Mesodermal cell (in vitro differentiated cells): ENCODE measurements around the gene RBM10.

ENCODE experiments used
- H3K27ac ChIP-seq: 2 replicates; pipeline ENCODE4 v1.7.0; 2013; ENCODE audit warnings: mild to moderate bottlenecking, low read depth, low read length, moderate library complexity; ENCODE audit not compliant: severe bottlenecking
- H3K36me3 ChIP-seq: 2 replicates; pipeline ENCODE4 v1.7.1; 2013; ENCODE audit warnings: mild to moderate bottlenecking, low read length, moderate library complexity; ENCODE audit not compliant: control insufficient read depth, insufficient read depth
- H3K4me1 ChIP-seq: one replicate; pipeline ENCODE4 v1.7.1; 2013; ENCODE audit warnings: mild to moderate bottlenecking, low read length; ENCODE audit not compliant: insufficient read depth, control insufficient read depth, poor library complexity, severe bottlenecking
- H3K4me3 ChIP-seq: 2 replicates; pipeline ENCODE4 v1.7.0; 2013; ENCODE audit warnings: low read length, control low read depth, mild to moderate bottlenecking; ENCODE audit not compliant: insufficient read depth, poor library complexity, severe bottlenecking; ENCODE audit errors: extremely low read depth
- H3K9me3 ChIP-seq: 2 replicates; pipeline ENCODE4 v1.7.1; 2013; ENCODE audit warnings: mild to moderate bottlenecking, low read length, moderate library complexity; ENCODE audit not compliant: control insufficient read depth
- whole genome bisulfite sequencing, 2 experiments: methylation state at CpG; one replicate each; pipeline ENCODE4 v1.1.5; 2013; ENCODE audit warnings: missing lambda C conversion rate in 2 of 2; ENCODE audit not compliant: insufficient coverage in 2 of 2; 5-methylcytosine and 5-hydroxymethylcytosine counted together

RBM10 gene

DNA sequence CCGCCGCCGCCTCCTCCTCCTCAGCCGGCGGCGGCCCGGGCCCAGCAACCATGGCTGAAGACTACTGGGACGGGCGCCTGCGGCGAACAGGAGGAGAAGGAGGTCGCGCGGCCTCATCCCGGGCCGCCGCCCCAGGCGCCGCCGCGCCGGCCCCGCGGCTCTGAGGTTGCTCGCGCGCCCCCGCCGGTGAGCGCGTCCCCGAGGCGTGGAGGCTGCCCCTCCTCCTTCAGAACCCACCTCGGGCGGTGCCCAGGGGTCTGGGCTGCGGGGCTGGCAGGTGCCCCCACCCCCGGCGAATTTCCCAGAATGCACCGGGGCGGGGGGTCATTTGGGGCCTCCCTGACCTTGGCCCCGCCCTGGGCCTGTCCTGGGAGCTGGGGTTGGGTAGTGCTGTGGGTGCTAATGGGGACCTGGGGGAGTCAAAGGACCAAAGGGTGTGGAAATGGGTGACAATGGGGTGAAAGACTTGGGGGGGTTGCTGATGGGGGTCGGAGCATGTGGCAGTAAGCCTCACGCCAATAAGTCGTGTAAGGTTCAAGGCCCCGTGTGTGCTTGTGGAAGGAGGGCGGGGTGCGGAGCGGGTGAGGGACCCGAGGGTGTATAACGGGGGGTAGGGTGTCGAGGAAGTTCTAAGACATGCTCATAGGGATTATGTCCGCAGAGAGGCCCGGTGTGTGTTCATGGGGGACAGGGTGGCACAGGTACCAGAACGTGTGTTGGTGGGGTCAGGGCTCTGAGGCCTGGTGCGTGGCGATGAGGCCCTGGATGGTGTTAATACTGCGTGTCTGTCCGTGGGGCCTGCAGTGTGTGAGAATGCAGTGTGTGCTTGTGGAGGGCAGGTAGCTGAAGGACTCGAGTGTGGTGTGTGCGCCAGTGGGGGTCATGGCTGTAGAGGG, 74.1 kb downstream of the RBM10 start:
- WGBS, 2 experiments = 3 to 20% methylated on average over 1 to 12 of the region's 60 CpGs
- Histone ChIP-seq H3K9me3 (no peaks in the 10 kb centered on the region), H3K4me3 (peak overlapping the region; percentile 68), H3K4me1 (peaks cover 7% of the 10 kb centered on the region), H3K27ac (peak overlapping the region; percentile 97), H3K36me3 (peaks cover 40% of the 10 kb centered on the region)

DNA sequence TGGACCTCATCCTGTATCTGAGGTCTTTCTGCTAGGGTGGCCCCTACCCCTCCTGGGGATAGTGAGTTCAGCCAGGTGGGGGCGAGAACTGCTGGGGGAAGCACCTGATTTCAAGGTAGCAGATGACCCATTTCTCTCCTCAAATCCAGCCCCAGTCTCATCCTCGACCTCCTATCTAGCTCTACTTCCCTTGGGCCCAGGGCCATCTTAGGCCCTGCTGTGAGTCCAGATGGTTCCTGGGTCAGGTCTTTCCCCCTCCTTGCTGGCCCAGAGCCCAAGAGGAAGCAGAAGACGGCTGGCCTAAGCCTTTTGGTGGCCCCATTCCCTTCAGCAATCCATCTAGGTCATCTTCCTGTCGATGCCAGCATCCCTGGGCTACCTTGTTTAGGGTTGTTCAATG, 76.7 kb downstream of the RBM10 start:
- Histone ChIP-seq H3K9me3 (no peaks in the 10 kb centered on the region), H3K4me3 (no peak overlapping the region), H3K36me3 (peaks cover 50% of the 10 kb centered on the region), H3K27ac (no peak overlapping the region), H3K4me1 (no peaks in the 10 kb centered on the region)
- 100% methylated on average over 1 of the region's 4 CpGs; no CpG with 5 or more reads in 1 of the 2 experiments for WGBS, 2 experiments

DNA sequence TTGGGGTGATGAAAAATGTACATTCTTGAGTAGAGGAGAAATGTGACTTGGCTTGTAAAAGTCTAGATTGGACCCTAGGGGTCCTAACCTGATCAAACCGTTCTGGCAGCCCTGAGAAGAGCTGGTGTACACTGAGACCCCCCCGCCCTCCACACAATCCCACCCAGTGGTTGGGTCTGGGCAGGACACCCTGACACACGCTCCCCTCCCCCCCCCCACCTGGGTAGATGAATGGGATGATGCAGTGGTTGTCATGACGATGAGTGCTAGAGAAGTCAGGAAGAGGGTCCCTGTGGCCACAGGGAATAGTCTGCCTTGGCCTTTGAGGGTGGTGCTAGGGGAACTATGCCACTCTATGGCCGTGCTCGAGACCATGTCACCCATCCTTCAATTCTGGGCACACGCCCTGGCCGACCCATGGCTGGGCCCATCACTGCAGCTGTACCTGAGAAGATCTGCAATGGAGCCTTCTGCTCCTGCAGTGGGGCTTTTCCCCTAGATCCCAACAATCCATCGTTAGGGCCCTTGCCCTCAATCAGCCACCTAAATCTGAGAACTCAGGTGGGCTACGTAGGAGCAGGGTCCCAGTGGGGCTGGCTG, 77.8 kb downstream of the RBM10 start:
- Histone ChIP-seq H3K36me3 (peaks cover 58% of the 10 kb centered on the region), H3K4me1 (no peaks in the 10 kb centered on the region), H3K9me3 (no peaks in the 10 kb centered on the region), H3K4me3 (no peak overlapping the region), H3K27ac (no peak overlapping the region)
- WGBS, 2 experiments = 94 to 100% methylated on average over 4 of the region's 10 CpGs

DNA sequence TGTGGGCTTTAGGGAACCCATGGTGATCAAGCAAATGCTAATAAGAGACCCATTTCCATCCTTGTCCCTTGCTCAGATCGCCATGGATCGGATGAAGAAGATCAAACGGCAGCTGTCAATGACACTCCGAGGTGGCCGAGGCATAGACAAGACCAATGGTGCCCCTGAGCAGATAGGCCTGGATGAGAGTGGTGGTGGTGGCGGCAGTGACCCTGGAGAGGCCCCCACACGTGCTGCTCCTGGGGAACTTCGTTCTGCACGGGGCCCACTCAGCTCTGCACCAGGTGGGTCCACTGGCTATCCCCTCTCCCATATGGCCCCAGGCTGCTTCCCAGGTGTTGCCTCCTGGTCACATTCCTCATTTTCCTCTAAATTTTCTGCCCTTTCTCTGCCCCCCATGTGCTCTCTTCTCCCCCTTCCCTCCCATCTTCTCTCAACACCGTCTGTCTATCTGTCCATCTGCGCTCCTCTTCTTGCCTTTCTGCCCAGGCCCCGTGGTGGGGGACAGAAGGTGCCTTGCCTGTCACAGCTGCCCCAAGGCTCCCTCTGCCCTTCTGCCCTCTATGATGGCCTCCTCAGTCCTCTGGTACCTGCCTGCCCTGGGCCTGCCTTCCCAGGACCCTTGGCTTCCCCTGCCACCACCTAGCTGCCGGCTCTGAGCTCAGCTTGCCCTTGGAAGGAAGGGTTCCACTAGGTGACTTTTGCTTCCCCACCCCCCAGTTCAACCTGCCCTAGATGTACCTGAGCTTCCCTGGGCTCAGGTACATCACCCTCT, 78.6 kb downstream of the RBM10 start:
- H3K4me3 ChIP-seq = no peak overlapping the region
- no peaks in the 10 kb centered on the region for H3K4me1 ChIP-seq
- H3K36me3 ChIP-seq = peaks cover 64% of the 10 kb centered on the region
- WGBS, 2 experiments = 92 to 100% methylated on average over 3 to 5 of the region's 13 CpGs
- no peaks in the 10 kb centered on the region for H3K9me3 ChIP-seq
- H3K27ac ChIP-seq = no peak overlapping the region

DNA sequence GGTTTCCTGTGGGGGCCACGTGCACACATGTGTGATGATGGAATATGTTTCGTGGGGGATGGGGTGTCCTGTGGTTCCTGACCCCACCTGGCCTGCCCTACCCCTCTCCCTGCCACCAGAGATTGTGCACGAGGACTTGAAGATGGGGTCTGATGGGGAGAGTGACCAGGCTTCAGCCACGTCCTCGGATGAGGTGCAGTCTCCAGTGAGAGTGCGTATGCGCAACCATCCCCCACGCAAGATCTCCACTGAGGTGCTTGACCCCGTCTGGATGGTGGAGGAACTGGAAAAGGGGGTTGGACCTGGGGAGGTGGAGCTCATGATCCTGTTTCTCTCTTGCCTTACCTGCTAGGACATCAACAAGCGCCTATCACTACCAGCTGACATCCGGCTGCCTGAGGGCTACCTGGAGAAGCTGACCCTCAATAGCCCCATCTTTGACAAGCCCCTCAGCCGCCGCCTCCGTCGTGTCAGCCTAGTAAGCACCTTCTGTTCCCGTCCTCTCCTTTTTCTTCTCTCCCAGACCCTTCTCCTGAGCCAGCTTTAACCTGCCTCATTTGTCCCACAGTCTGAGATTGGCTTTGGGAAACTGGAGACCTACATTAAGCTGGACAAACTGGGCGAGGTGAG, 79.4 kb downstream of the RBM10 start:
- peaks cover 70% of the 10 kb centered on the region for H3K36me3 ChIP-seq

DNA sequence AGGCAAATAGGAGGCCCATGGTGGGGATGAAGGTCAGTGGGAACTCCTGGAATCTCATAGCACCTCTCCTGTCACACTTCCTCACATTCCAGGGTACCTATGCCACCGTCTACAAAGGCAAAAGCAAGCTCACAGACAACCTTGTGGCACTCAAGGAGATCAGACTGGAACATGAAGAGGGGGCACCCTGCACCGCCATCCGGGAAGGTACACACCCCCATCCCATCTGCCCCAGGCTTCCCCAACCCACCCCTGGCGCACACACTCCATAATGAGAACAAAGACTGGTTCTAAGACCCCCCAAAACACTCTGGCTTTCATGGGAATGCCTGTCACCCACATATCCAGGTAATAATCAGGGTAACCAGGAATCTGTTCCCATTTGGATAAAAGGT, 79.9 kb downstream of the RBM10 start:
- Histone ChIP-seq H3K4me3 (no peak overlapping the region), H3K27ac (no peak overlapping the region), H3K36me3 (peaks cover 70% of the 10 kb centered on the region), H3K9me3 (no peaks in the 10 kb centered on the region), H3K4me1 (no peaks in the 10 kb centered on the region)
- 100% methylated on average over 1 of the region's 4 CpGs; no CpG with 5 or more reads in 1 of the 2 experiments for WGBS, 2 experiments

More for the DNA sequence above, 79.4 kb downstream of the RBM10 start:
- WGBS, 2 experiments = 93 to 100% methylated on average over 3 to 6 of the region's 17 CpGs
- Histone ChIP-seq H3K27ac (no peak overlapping the region), H3K9me3 (no peaks in the 10 kb centered on the region), H3K4me1 (no peaks in the 10 kb centered on the region), H3K4me3 (no peak overlapping the region)

DNA sequence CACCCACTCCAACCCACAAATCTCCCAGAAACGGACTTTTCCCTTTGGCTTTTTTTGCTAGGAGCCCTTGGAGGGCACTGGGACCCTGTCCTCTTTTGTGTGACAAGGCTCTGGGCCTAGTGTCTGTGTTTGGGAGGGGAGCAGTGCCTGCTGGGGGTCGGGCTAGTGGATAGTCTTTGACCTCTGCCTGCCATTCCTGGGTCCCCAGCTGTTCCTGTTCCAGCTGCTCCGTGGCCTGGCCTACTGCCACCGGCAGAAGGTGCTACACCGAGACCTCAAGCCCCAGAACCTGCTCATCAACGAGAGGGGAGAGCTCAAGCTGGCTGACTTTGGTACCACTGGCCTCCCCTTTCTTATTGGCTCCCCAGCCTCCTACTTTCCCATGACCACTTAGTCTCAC, 81.0 kb downstream of the RBM10 start:
- Histone ChIP-seq H3K36me3 (peaks cover 64% of the 10 kb centered on the region), H3K4me1 (no peaks in the 10 kb centered on the region), H3K27ac (no peak overlapping the region), H3K9me3 (no peaks in the 10 kb centered on the region), H3K4me3 (no peak overlapping the region)
- 100% methylated on average over 1 to 5 of the region's 6 CpGs for WGBS, 2 experiments

DNA sequence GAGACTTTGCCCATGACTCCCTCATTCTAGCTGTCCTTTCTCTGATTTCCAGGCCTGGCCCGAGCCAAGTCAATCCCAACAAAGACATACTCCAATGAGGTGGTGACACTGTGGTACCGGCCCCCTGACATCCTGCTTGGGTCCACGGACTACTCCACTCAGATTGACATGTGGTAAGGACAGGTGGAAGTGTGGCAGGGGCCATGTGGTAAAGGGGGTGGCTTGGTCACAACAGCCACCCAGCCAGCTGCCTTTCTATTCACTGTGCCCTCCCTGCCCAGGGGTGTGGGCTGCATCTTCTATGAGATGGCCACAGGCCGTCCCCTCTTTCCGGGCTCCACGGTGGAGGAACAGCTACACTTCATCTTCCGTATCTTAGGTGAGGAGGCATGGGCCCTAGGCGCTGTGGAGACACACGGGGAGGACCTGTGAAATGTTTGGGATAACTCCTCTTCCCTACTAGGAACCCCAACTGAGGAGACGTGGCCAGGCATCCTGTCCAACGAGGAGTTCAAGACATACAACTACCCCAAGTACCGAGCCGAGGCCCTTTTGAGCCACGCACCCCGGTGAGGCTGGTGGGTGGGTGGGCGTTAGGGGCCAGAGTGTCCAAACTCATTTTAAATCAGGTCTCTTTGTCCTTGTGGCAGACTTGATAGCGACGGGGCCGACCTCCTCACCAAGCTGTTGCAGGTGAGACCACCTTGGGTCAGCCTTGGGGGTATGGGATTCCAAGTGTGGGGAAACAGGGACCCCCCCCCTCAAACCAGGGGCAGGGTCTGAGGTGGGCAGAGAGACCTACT, 81.7 kb downstream of the RBM10 start:
- 88% methylated on average over 8 of the region's 19 CpGs; no CpG with 5 or more reads in 1 of the 2 experiments for WGBS, 2 experiments
- Histone ChIP-seq H3K9me3 (no peaks in the 10 kb centered on the region), H3K4me1 (no peaks in the 10 kb centered on the region), H3K36me3 (peaks cover 60% of the 10 kb centered on the region), H3K27ac (no peak overlapping the region), H3K4me3 (no peak overlapping the region)

DNA sequence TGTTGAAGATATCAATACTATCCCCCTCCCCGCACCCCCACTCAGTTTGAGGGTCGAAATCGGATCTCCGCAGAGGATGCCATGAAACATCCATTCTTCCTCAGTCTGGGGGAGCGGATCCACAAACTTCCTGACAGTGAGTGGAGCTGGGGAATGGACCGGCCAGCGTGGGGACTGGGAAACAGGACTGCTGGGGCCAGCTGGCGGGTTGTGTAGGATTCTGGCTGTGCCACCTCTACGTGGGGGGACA, 82.2 kb downstream of the RBM10 start:
- peaks cover 60% of the 10 kb centered on the region for H3K36me3 ChIP-seq
- no CpG with 5 or more reads among the region's 9 CpGs for WGBS, 2 experiments

More for the DNA sequence above, 82.2 kb downstream of the RBM10 start:
- H3K27ac ChIP-seq = no peak overlapping the region
- no peak overlapping the region for H3K4me3 ChIP-seq
- no peaks in the 10 kb centered on the region for H3K4me1 ChIP-seq
- H3K9me3 ChIP-seq = no peaks in the 10 kb centered on the region
